HG02981 (cell line): ENCODE data around the gene TXNL1.
"Not testable (repeated sequence)": the region's sequence is repeated elsewhere in the genome, so short reads cannot be mapped to it uniquely, and the experiment has no call there.

Experiments
- ATAC-seq: cut with Tn5 transposase; IDR thresholded peaks from one replicate; pipeline ENCODE4 v1.9.1; 2021; ENCODE audit warnings: mild to moderate bottlenecking, moderate library complexity; ENCODE audit not compliant: unreplicated experiment

TXNL1 gene

DNA sequence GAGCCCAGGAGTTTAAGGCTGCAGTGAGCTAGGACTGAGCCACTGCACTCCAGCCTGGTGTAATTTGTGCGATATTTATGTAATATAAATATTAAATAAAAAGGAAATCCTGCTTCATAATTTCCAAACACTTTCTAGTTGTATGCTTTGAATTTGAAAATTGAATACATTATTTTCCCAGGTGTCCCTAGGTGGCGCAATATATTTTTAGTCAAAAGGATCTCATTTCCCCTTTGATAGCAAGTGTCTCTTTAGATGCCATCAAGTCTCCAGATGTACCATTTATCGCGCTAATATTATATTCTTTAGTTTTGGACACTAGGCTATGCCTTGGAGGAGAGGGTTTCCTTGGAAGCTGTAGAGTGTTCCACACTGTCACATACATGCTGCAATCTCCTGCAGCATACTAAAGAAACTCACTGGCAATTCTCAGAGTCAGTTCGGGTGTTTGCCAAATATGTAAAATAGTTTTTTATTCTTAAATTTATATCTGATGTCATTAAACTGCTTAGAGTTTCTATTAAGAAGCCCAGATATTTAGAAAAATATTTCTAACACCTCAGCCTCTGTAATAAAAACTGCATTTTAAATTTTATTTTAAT, 7.1 kb upstream of the TXNL1 start:
- ATAC-seq: no peak

DNA sequence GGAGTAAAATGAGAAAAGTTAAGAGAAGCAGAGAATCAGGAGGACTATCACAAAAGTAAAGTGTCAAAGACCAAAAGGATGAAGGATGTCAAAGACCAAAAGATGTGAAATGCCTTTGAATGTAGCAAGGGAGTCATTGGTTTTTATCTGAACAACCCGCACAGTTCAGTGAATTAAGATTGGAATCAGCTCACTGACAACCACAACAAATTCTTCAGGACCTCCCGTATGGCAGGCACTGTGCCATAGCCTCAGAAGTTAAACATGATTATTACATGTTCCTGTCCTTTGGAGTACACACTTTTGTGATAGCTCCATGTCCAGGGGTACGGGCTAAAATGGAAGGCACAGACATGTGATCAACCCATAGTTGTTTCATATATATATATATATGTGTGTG, 5.0 kb upstream of the TXNL1 start:
- ATAC-seq: no peak

DNA sequence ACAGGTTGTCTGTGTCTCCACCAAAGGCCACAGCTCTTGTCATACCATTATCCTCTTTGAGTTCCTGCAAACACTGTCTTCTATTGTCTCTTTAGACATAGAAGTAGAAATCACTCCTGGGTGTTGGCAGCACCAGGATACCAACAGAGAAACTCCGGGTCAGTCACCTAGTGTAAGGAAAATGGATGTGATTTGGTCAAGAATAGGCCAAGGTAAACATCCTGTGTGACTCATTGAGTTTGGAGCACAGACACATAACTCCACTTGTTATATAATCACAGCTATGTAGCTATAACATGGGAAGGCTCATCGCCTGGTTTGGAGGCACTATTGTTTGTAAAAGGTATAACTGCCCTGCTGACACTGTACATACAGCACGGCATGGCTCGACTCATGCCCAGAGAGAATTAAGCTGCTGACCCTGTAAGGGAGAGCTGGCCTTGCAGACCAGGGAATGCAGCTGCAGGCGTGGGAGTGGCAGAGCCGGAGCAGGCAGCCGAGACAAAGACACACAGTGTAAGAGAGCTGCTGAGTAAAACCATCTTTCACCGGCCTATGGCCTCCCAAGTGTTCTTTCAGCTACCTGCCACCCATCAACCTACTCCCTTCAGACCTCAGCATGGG, 3.4 kb upstream of the TXNL1 start:
- no peak for ATAC-seq

DNA sequence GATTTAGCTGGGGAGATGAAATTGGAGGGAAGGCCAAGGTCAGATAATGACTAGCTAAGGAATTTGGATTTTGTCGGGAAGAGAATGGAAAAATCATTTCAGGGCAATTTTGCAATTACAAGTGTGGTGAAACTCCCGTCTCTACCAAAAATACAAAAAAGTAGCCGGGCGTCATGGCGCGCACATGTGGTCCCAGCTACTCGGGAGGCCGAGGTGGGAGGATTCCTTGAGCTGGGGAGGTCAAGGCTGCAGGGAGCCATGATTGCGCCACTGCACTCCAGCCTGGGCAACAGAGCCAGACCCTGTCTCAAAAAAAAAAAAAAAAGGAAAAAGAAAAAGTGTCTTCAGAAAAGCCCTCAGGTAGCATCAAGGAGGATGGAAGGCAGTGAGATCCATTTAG, 1.2 kb upstream of the TXNL1 start:
- ATAC-seq: no peak

DNA sequence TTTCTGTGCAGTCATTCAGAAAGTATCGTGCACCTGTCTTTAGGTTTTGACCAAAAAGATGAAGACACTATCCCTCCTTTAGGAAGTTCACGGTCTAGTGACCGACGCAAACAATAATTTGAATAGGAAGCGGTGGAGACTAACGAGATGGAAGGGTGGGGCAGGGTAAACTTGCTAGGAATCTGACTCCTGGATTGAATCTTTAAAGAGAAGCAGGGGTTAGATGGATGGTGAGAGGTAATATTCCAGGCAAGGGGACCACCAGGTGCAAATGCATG, 651 bp upstream of the TXNL1 start:
- ATAC-seq: peak; percentile 9

DNA sequence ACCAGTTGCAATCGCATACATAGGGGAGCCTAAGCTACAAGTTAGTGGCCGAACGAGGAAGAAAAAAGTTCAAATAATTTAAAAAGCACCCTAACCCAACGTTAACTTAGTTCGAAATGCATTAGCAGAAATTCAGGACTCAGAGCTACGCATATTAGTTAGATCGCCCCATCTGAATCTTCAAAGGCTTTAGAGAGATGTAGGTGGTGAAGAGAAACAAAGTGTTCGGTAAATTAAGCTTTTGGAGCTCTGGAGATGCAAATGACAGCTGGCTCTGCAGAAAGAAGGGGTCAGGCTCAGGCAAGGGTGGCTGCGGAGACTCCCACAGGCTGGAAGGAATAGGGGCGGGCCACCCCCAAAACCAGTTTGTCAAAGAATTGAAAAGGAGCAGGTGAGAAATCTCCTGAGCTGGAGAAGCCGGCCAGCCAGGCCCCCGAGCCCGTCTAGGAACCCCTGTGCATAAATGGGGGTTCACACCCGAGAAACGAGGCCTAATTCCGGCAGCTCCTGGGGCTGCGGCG, 621 bp downstream of the TXNL1 start:
- ATAC-seq: peak; percentile 6

DNA sequence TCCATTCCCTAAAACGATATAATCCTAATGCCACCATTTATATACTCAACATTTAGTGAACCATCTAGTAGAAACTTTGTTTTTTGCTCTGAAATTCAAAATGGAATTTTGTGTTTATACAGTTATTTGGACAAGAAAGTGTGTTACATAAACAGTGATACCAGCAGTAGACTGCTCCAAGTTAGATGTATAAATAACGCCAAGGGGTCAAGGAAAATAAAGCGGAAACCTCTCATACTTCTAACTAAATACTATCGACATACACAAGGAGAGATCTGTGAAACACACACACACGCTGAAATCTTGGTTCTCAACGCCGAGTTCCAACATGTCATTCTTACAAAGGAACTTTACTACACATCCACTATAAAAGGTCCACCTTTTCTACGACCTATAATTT, 1.2 kb downstream of the TXNL1 start:
- no peak for ATAC-seq

DNA sequence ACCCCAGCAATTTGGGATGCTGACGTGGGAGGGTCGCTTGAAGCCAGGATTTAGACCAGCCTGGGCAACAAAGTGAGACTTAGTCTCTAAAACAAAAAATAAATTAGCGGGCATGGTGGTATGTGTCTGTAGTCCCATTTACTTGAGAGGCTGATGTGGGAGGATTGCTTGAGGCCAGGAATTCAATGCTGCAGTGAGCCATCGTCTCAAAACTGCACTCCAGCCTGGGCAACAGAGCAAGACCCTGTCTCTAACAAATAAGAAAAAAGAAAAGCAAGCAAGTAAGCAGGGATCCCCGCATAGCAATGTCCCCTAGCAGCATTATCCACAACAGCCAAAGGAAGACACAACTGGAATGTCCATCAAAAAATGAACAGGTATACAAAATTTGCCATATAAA, 3.4 kb downstream of the TXNL1 start:
- ATAC-seq: no peak

DNA sequence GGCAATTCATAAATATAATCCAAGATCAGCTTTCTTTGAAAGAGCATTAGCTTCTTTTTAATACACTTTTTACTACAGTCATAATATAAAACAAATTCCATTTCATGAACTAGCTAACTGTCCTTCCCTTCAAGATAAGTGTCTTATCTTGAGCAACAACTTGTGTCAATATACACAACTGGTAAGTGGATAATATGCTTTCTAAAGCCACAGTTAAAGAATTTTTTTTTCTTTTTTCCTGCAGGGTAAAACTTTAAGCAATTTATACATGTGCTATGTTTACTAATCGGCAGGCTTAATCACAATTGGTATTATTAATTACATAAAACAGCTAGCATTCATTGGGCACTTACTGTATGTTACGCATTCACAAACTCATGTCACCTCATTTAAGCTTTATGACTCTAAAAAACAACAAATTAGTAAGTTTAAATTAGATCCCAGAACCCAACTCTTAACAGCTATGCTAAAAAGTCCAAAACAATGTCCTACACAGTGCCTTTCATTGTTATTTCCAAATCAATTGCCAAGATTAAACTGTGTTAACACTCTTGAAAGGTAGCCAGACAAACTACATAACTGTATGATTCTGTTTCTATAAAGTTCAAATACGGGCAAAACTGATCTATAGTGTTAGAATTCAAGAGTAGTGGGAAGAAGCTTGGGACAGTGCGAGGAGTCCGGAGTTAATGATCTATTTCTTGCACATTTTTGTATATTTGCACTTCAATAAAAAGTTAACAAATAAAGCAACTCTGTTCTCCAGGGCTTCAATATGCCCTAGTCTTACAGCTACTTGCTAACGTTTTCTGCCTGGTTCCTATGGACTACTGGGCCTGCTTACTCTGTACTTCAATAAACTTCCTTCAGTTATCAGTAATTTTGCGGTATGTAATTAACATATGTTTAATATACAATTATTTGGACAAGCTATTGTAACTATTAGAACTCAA, 6.0 kb downstream of the TXNL1 start:
- ATAC-seq: no peak

DNA sequence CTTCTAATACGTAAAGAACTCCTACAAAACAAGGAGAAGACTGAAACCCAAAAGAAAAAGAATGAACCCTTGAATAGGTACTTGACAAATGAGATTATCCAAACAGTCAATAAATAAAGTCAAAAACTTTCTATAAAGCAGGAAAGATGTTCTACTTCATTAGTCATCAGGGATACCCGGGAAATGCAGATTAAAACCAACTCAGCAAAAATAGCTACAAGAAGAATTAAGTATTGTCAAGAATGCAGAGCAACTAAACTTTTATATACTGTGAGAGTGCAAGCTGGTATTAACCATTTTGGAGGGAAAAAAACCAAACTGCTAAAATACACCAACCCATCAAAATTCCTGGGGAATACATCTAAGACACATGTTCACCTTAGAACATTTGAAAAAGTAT, 10.4 kb downstream of the TXNL1 start:
- no peak for ATAC-seq

DNA sequence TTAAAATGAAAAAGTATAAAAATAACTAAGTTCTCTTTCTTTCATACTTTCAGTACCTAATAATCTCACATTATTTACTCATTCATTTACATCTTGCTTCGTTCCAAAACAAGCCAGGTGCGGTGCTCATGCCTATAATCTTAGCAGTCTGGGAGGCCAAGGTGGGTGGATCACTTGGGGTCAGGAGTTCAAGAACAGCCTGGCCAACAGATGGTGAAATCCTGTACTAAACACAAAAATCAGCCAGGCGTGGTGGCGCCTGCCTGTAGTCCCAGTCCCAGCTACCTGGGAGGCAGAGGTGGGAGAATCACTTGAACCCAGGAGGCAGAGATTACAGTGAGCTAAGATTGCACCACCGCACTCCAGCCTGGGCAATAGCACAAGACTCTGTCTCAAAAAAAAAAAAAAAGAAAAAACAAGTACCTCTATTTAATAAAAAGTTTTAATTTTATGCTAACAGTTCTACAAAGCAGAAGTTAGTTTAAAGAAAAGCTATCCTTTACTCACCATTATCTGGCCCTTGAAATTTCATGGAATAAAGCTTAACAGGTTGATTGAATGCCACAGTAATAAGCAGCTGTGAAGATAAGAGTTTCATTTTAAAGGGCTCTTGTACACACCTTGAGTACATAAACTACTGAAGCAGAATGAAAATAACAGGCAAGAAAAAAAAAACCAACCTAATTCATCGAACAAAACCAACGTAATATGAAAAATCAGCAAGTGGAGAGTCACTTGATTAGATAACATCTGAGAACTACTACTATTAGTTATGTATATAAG, 22.5 kb downstream of the TXNL1 start:
- no peak for ATAC-seq

DNA sequence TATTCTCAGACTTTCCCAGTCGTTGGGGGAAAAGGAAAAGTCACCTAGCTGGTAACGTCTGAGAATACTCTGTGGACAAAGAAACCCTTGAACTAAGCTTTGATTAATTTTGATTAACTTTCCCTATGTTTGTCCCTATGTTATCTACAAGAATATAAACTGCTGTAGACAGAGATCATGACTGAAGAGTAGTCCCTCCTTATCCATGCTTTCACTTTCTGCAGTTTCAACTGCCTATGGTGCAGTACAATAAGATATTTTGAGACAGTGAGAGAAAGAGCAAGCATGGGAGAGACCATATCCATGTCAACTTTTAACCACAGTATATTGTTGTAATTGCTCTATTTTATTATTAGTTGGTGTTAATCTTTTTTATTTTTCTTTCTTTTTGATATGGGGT, 31.8 kb downstream of the TXNL1 start:
- ATAC-seq: no peak

DNA sequence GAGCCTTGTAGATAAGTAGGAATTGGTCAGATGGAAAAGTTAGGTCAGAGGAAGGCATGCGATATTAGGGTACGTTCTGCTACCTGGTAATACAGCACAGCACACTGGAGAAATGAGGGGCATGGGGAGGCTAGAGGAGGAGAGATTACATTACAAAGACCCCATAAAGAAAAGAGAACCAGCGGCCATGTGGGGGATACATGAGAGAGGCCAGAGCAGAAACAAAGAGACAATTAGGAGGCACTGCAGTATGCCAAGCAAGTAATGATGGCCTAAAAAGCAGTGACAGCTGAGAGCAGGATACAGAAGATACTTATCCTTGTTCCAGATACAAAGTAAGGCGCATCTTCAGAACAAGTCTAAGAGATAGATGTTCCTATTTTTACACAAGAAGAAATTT, 40.0 kb downstream of the TXNL1 start:
- ATAC-seq: no peak

DNA sequence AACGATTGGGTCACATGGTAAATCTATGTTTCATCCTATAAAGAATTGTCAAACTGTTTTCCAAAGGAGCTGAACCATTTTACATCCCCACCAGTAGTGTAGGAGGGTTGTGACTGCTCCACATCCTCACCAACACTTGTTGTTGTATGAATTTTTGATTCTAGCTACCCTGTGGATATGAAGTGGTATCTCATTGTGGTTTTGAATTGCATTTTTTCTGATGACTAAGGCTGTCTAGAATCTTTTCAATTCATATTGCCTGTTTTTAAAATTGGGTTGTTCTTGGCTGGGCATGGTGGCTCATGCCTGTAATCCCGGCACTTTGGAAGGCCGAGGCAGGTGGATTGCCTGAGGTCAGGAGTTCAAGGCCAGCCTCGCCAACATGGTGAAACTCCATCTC, 44.5 kb downstream of the TXNL1 start:
- ATAC-seq: no peak

DNA sequence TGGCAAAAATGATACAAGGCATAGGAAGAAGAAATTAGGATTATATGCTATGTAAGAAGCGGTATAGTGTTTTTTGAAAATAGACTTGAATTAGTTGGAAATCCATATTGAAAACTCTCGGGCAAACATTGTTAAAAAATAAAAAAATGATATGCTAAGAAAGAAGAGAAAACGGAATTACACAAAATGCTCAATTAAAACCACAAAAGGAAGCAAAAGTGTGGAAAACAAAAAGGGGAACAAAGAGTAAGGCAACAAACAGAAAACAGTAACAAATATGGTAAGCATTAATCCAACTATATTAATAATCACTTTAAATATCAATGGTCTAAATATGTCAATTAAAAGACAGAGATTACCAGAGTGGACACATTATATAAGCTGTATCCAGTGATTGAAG, 58.4 kb downstream of the TXNL1 start:
- no peak for ATAC-seq

DNA sequence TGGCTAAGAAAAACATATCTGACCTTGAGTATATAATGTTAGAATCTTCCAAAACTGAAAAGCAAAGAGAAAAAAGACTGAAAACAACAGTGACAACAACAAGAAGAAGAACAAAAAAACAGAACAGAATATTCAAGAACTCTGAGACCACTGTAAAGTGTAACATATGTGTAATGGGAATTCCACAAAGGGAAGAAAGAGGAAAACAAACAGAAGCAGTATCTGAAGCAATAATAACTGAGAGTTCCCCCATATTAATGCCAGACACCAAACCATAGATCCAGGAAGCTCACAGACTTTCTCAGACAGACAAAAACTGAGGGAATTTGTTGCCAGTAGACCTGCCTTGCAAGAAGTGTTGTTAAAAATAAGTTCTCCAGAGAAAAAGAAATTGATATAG, 58.9 kb downstream of the TXNL1 start:
- no peak for ATAC-seq

DNA sequence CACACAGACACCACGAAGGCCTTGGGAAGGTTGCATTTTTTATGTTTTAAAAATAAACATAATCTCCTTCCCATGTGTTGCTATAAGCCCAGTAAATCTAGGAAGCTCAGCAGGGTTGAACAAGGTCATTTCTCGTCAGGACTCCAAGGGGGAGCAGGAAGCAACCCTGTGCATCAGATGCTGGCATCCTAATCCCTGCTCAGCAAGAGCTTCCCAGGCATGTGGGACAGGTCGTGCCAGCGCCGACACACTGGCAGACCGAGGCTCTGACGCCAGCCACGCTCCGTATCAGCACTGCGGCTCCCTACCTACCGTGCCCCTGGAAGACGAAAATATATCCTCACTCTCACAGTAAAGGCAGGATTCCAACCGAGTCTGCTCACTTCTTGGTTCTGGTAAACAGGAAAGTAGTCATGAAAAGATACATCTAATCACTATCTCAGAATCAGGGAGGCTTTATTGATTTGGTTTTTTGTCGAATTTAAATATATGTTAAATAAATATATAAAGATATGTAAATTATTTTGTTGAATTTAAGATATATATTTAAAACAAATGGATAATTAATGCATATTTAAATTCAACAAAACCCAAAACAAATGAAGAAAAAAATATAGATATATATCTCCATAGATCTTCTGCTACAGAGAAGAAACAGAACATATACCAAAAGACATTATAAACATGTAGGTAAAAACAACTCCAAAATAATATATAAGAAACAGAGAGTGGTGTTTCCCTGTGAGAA, 61.4 kb downstream of the TXNL1 start:
- no peak for ATAC-seq

DNA sequence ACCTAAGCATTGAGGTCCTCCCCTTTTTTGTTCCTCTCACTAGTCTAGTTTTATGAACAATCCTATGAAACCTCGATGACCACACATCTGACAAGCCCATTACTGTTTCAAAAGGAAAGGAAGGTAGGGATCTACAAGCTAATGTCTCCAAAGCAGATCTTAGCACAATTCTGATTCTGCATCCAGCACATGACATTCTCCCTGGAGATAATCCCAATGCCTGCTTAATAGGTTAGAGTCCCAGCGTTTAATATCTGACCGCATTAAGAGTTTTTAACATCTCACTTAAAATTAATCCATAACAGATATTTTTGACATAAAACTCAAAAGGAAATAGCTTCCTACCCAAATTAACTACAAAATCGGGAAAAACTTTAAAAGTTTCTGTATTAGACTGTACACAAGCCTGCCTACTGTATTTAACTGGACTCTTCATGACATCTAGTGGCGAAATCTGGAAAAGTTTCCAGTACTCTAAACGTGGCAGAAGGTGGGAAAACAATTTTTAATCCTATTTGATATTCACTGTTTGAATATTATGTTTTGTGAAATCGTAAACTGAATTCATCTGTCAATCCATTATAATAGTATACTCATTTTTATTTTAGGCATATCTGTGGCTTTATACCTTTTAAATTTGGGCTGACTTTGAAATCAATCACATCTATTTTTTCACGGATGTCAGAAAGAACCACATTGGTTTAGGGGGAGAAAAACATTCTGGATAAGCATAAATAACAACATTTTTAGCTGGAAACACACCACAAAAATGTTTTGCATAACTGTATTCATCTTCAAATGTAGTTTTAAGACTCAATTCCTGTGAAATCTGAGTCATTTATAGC, 62.4 kb downstream of the TXNL1 start:
- ATAC-seq: peak; percentile 72

DNA sequence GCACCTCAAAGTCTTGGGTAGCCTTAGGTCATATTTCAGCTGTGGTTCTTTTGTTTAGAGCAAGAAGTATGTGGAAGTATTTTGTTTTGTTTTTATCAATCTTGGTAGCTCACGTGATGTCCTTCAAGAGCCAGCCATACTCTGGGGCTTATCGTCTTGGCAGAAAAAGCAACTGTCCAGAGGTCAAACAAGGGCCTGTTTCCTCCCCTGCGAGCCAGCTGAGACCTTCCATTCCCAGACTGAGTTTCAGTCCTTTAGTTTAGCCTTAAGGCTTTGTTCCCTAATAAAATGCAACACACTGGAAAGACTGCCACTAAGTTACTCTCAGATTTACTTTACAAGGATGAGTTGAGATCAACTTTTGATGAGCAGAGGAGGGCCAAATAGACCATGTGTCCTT, 63.5 kb downstream of the TXNL1 start:
- no peak for ATAC-seq

DNA sequence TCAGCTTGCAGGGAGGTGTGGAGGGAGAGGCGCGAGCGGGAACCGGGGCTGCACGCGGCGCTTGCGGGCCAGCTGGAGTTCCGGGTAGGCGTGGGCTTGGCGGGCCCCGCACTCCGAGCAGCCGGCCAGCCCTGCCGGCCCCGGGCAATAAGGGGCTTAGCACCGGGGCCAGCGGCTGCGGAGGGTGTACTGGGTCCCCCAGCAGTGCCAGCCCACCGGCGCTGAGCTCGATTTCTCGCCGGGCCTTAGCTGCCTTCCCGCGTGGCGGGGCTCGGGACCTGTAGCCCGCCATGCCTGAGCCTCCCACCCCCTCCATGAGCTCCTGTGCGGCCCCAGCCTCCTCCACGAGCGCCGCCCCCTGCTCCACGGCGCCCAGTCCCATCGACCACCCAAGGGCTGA, 66.1 kb downstream of the TXNL1 start:
- ATAC-seq: not testable (repeated sequence)
